Adipocyte (in vitro differentiated cells): ENCODE data around the gene PRRG2.
"Not testable (repeated sequence)": the region's sequence is repeated elsewhere in the genome, so short reads cannot be mapped to it uniquely, and the experiment has no call there.

Source experiments
- DNase-seq: peaks from one replicate; pipeline ENCODE4 v3.0.0-alpha.2; 2015; ENCODE audit warnings: low read depth
- H3K27me3 ChIP-seq: replicated peaks from 2 replicates; pipeline ENCODE4 v1.7.0; 2013; ENCODE audit warnings: mild to moderate bottlenecking, low read length, moderate library complexity; ENCODE audit not compliant: control insufficient read depth, insufficient read depth
- H3K36me3 ChIP-seq: 2 replicates; pipeline ENCODE4 v1.7.0; 2013; ENCODE audit warnings: low read length, mild to moderate bottlenecking, moderate library complexity; ENCODE audit not compliant: control insufficient read depth, insufficient read depth, severe bottlenecking
- H3K4me1 ChIP-seq: 2 replicates; pipeline ENCODE4 v1.7.0; 2013; ENCODE audit warnings: mild to moderate bottlenecking, low read length, moderate library complexity; ENCODE audit not compliant: control insufficient read depth, insufficient read depth
- H3K4me3 ChIP-seq: 2 replicates; pipeline ENCODE4 v1.7.0; 2013; ENCODE audit warnings: mild to moderate bottlenecking, low read length, moderate library complexity
- H3K9ac ChIP-seq: 2 replicates; pipeline ENCODE4 v1.7.0; 2013; ENCODE audit warnings: mild to moderate bottlenecking, low read length, moderate library complexity
- H3K9me3 ChIP-seq: 2 replicates; pipeline ENCODE4 v1.7.0; 2013; ENCODE audit warnings: mild to moderate bottlenecking, low read length, moderate library complexity; ENCODE audit not compliant: control insufficient read depth

The PRRG2 gene

DNA sequence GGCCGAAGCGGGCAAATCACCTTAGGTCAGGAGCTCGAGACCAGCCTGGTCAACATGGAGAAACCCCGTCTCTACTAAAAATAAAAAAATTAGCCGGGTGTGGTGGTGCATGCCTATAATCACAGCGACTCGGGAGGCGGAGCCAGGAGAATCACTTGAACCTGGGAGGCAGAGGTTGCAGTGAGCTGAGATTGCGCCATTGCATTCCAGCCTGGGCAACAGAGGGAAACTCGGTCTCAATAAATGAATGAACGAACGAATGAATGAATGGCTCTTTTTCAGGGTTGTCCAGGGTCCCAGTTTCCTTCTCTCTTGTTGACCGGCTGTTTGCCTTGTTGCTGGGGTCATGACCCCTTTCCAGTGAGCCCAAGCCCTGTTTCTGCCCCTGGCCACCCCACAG lies 36.7 kb downstream of the PRRG2 start:
- Histone ChIP-seq H3K36me3 (peaks cover 40% of the 10 kb centered on the region), H3K4me1 (peaks cover 22% of the 10 kb centered on the region)
- H3K9ac ChIP-seq, H3K4me3 ChIP-seq, H3K9me3 ChIP-seq, DNase-seq, H3K27me3 ChIP-seq: not testable (repeated sequence)

DNA sequence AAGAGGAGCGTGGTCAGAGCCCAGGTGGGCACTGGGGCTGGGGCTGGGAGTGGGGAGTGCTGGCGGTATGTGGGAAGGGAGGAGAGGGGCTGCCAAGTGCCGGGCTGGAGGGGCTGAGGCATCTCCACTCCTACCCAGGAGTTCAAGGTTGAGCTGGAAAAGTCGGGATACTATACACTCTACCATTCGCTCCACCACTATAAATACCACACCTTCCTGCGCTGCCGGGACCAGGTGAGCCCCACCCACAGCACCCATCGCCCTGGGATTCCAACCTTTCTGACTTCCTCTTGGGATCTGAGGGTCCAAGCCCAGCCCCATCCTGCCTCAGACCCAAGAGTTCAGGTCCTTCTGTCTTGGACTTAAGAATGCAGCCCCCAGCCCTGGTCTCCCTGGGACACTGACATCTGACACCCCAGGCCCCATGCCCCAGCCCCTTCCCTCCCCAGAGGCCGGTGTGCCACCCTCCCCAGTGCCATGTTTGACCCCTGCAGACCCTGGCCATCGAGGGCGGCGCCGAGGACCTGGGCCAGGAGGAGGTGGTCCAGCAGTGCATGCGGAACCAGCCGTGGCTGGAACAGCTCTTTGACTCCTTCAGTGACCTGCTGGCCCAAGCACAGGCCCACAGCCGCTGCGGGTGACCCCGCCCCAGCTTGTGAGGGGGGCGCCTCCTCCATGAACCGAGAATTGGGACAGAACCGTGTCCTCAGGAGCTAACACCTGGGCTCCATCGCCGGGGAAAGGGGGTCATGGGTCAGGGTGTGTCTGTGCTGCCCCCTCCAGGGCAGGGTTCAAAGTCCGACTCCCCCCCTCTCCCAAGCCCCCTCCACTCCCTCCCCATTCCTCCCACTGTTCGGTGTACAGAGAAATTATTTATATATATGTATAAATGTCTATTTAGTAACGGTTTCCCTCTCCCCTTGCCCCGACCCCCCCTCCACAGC lies 44.1 kb downstream of the PRRG2 start:
- H3K9ac ChIP-seq: no peak overlapping the region
- no peaks in the 10 kb centered on the region for H3K9me3 ChIP-seq
- peaks cover 8% of the 10 kb centered on the region for H3K4me1 ChIP-seq
- H3K27me3 ChIP-seq: no peaks in the 10 kb centered on the region
- H3K4me3 ChIP-seq: no peak overlapping the region
- H3K36me3 ChIP-seq: peaks cover 24% of the 10 kb centered on the region
- DNase-seq: no peak

DNA sequence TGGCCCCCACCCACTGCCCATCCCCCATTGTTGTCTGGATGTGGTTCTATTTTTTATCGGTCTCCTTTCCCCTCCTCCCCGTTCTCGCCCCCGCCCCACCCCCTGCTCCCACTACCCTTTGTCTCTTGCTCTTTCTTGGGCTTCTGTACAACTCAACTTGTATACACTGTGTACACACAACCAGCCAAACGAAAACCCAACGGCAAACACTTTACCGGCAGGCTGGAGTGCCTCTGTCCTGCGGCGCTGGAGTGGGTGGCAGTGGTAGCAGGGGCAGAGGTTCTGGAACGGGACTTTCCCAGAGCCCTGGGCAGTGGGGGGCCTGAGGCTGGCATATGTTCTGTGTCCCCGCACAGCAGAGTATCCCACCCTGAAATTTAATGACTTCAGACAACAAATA lies 45.1 kb downstream of the PRRG2 start:
- H3K4me3 ChIP-seq: no peak overlapping the region
- DNase-seq: no peak
- H3K4me1 ChIP-seq: peaks cover 16% of the 10 kb centered on the region
- H3K9ac ChIP-seq: no peak overlapping the region
- H3K27me3 ChIP-seq: no peaks in the 10 kb centered on the region
- no peaks in the 10 kb centered on the region for H3K9me3 ChIP-seq
- H3K36me3 ChIP-seq: peaks cover 22% of the 10 kb centered on the region

- H3K36me3 ChIP-seq: peaks cover 14% of the 10 kb centered on the region
- no peaks in the 10 kb centered on the region for H3K9me3 ChIP-seq
- H3K4me3 ChIP-seq: no peak overlapping the region
- DNase-seq: no peak
- no peaks in the 10 kb centered on the region for H3K27me3 ChIP-seq
- no peak overlapping the region for H3K9ac ChIP-seq
- peaks cover 34% of the 10 kb centered on the region for H3K4me1 ChIP-seq
These were observed 48.5 kb downstream of the PRRG2 start for GRCh38 chr19:49629659-49630058.

- no peak for DNase-seq
- Histone ChIP-seq H3K36me3 (peaks cover 19% of the 10 kb centered on the region), H3K4me1 (peaks cover 40% of the 10 kb centered on the region), H3K4me3 (no peak overlapping the region), H3K9me3 (no peaks in the 10 kb centered on the region), H3K27me3 (no peaks in the 10 kb centered on the region), H3K9ac (peak overlapping the region; percentile 70)
These were observed 50.0 kb downstream of the PRRG2 start for GRCh38 chr19:49631014-49631588.

GRCh38 chr19:49631610-49632192 lies 50.6 kb downstream of the PRRG2 start:
- H3K4me1 ChIP-seq: peaks cover 46% of the 10 kb centered on the region
- DNase-seq: no peak
- no peaks in the 10 kb centered on the region for H3K27me3 ChIP-seq
- no peak overlapping the region for H3K4me3 ChIP-seq
- no peak overlapping the region for H3K9ac ChIP-seq
- H3K36me3 ChIP-seq: peaks cover 21% of the 10 kb centered on the region
- no peaks in the 10 kb centered on the region for H3K9me3 ChIP-seq

- Histone ChIP-seq H3K27me3 (no peaks in the 10 kb centered on the region), H3K9me3 (no peaks in the 10 kb centered on the region), H3K9ac (peak overlapping the region; percentile 75), H3K36me3 (peaks cover 14% of the 10 kb centered on the region), H3K4me3 (no peak overlapping the region), H3K4me1 (peaks cover 50% of the 10 kb centered on the region)
- DNase-seq: no peak
These were observed 51.5 kb downstream of the PRRG2 start for GRCh38 chr19:49632576-49632975.

- H3K36me3 ChIP-seq: peaks cover 14% of the 10 kb centered on the region
These were observed 52.2 kb downstream of the PRRG2 start for GRCh38 chr19:49633273-49633672.

GRCh38 chr19:49635530-49636232 lies 54.6 kb downstream of the PRRG2 start:
- DNase-seq: peak; percentile 17
- H3K9ac ChIP-seq: peak overlapping the region; percentile 48
- H3K36me3 ChIP-seq: peaks cover 14% of the 10 kb centered on the region
- H3K4me1 ChIP-seq: peaks cover 48% of the 10 kb centered on the region
- H3K4me3 ChIP-seq: no peak overlapping the region
- no peaks in the 10 kb centered on the region for H3K9me3 ChIP-seq
- H3K27me3 ChIP-seq: no peaks in the 10 kb centered on the region

More at GRCh38 chr19:49633273-49633672, 52.2 kb downstream of the PRRG2 start:
- H3K4me3 ChIP-seq, H3K9me3 ChIP-seq, H3K27me3 ChIP-seq, DNase-seq: not testable (repeated sequence)
- H3K4me1 ChIP-seq: peaks cover 51% of the 10 kb centered on the region
- H3K9ac ChIP-seq: peak overlapping the region; percentile 75

- peak overlapping the region; percentile 54 for H3K9ac ChIP-seq
- H3K27me3 ChIP-seq: no peaks in the 10 kb centered on the region
- DNase-seq: no peak
These were observed 55.3 kb downstream of the PRRG2 start for GRCh38 chr19:49636233-49636932.

More at GRCh38 chr19:49636233-49636932, 55.3 kb downstream of the PRRG2 start:
- peak overlapping the region; percentile 33 for H3K4me3 ChIP-seq
- no peaks in the 10 kb centered on the region for H3K9me3 ChIP-seq
- H3K4me1 ChIP-seq: peaks cover 48% of the 10 kb centered on the region
- H3K36me3 ChIP-seq: peaks cover 14% of the 10 kb centered on the region
